ENCODE data around the gene ZNF606. TPM values are rescaled to one million over a fixed set of nuclear protein-coding genes. Genes with fewer than 3 reads are reported as not detected.

Gene ZNF606
- total and polyA plus RNA-seq, 2 donors (not counting 3 experiments of a cell fraction or from before 2014, with no cell fraction given) = 4.6 to 10.8 TPM

GRCh38 chr19:58045411-58046050 is 42.9 kb upstream of the ZNF606 start:
- Histone ChIP-seq H4K20me1 (replicated peaks; ENCODE audit: control insufficient read depth, extremely low read depth, insufficient read depth, low read length) (no peaks in the 10 kb centered on the region), H3K9me1 (replicated peaks; ENCODE audit: control insufficient read depth, extremely low read depth, insufficient read depth, low read length) (no peaks in the 10 kb centered on the region), H3K4me3 (replicated peaks in 1 of 3; ENCODE audit: insufficient read depth in 1 of 3, low read depth in 1 of 3, low read length in 3 of 3) (no peak overlapping the region), H2AFZ (ENCODE audit: low read depth, low read length) (no peak overlapping the region), H3K36me3 (ENCODE audit: control insufficient read depth in 2 of 2, extremely low read depth in 1 of 2, insufficient read depth in 2 of 2, low read length in 2 of 2) (no peaks in the 10 kb centered on the region), H3K4me2 (ENCODE audit: insufficient read depth, low read length) (no peak overlapping the region), H3K4me1 (ENCODE audit: control insufficient read depth, extremely low read depth, insufficient read depth, low read length) (no peaks in the 10 kb centered on the region), H3K27me3 (ENCODE audit: control insufficient read depth in 2 of 2, insufficient read depth in 2 of 2, low read length in 2 of 2) (no peaks in the 10 kb centered on the region), H3K79me2 (ENCODE audit: control insufficient read depth, insufficient read depth, low read length) (no peaks in the 10 kb centered on the region), H3K27ac (ENCODE audit: insufficient read depth, low read depth, low read length) (no peak overlapping the region), H3K9ac (replicated peaks; ENCODE audit: extremely low read depth, insufficient read depth, low read length) (no peak overlapping the region), H3K9me3 (replicated peaks; ENCODE audit: control insufficient read depth, insufficient read depth, low read length) (peaks cover 7% of the 10 kb centered on the region)
- dilution Hi-C loops (cut with MboI; ENCODE audit: extremely low pct_ligation_motif_present, low sequenced_read_pairs) (no loop called here), intact Hi-C loops (cut with micrococcal nuclease) (no loop called here)
- ChIA-PET POLR2A (no interaction called here), CTCF (no interaction called here)
- no peak for FAIRE-seq
- no TSS peak for BruUV-seq (replicated peaks)
- no peak for DNase-seq (ENCODE audit: low read depth, low spot score)
- TF ChIP-seq, protein P1, sequence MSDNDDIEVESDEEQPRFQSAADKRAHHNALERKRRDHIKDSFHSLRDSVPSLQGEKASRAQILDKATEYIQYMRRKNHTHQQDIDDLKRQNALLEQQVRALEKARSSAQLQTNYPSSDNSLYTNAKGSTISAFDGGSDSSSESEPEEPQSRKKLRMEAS (IDR thresholded peaks at IDR 0.05; ENCODE audit: insufficient read depth, insufficient read length) = no peak
- no peak for TF ChIP-seq POLR2A (IDR thresholded peaks at IDR 0.05; ENCODE audit: low read depth, low read length)
- no peak for TF ChIP-seq EZH2 (IDR thresholded peaks at IDR 0.05; ENCODE audit: borderline replicate concordance, low read depth, low read length, severe bottlenecking)
- no peak for TF ChIP-seq CTCF (IDR thresholded peaks at IDR 0.05; ENCODE audit: extremely low read depth in 1 of 2, insufficient read depth in 1 of 2, low read depth in 1 of 2, low read length in 2 of 2)
- no peak for TF ChIP-seq GATA2 (IDR thresholded peaks at IDR 0.05; ENCODE audit: insufficient read depth, insufficient read length, low read depth, low read length)
- no peak for TF ChIP-seq POLR2AphosphoS5 (IDR thresholded peaks at IDR 0.05; ENCODE audit: insufficient read depth, low read depth, low read length)
- no peak for TF ChIP-seq JUN (IDR thresholded peaks at IDR 0.05; ENCODE audit: borderline replicate concordance, insufficient read depth, insufficient read length, low read depth)
- TF ChIP-seq FOS (IDR thresholded peaks at IDR 0.05; ENCODE audit: borderline replicate concordance, insufficient read depth, low read length) = no peak
- TF ChIP-seq MYC (IDR thresholded peaks at IDR 0.05; ENCODE audit: low read depth, low read length) = no peak
